ENCODE results near the gene OR13C4.
"Not testable (repeated sequence)": the region's sequence is repeated elsewhere in the genome, so short reads cannot be mapped to it uniquely, and the experiment has no call there.

The OR13C4 gene

DNA sequence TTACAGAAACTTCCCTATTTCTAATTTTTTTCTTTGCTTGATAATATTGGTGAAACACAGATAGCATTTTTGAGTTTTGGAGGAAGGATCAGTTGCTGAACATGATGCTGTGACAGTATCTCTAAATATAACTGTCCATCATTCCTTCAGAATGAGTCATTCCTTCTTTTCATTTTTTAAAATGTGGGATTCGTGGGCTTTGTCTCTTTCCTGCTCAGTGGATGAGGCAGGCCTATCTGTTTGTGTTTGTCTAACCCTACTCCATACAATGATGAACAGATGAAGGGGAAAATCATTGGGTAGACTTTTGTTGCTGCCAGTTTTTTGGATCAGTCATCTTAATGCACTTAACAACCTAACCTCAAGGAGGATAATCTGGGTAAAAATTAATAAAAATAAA is 26.3 kb upstream of the OR13C4 start:
- TF ChIP-seq, protein P1, sequence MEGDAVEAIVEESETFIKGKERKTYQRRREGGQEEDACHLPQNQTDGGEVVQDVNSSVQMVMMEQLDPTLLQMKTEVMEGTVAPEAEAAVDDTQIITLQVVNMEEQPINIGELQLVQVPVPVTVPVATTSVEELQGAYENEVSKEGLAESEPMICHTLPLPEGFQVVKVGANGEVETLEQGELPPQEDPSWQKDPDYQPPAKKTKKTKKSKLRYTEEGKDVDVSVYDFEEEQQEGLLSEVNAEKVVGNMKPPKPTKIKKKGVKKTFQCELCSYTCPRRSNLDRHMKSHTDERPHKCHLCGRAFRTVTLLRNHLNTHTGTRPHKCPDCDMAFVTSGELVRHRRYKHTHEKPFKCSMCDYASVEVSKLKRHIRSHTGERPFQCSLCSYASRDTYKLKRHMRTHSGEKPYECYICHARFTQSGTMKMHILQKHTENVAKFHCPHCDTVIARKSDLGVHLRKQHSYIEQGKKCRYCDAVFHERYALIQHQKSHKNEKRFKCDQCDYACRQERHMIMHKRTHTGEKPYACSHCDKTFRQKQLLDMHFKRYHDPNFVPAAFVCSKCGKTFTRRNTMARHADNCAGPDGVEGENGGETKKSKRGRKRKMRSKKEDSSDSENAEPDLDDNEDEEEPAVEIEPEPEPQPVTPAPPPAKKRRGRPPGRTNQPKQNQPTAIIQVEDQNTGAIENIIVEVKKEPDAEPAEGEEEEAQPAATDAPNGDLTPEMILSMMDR (IDR thresholded peaks at IDR 0.05; ENCODE audit: extremely low read depth, missing control alignments) = no peak
- no peak for DNase-seq (ENCODE audit: low spot score)

DNA sequence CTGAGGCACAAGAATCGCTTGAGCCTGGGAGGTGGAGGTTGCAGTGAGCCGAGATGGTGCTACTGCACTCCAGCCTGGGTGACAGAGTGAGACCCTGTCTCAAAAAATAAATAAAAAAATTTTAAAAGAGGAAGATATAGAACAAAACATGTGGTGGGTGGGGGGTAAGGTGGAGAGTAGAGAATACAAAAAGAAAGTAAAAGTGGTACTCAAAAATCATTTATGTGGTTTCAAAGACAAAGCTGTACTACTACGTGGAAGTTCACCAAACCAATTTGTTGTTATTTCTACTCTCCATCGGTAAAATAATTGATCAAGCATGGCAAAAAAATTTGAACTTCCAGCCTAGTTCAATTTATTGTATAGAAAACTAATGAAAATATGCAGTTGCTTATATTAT is 17.6 kb upstream of the OR13C4 start:
- no peak for DNase-seq (ENCODE audit: low spot score)
- TF ChIP-seq, protein P1 (IDR thresholded peaks at IDR 0.05; ENCODE audit: extremely low read depth, missing control alignments) = no peak

- no peak for DNase-seq (ENCODE audit: low spot score)
- TF ChIP-seq, protein P1 (IDR thresholded peaks at IDR 0.05; ENCODE audit: extremely low read depth, missing control alignments) = no peak
These were observed 12.3 kb upstream of the OR13C4 start for GRCh38 chr9:104539275-104539674.

DNA sequence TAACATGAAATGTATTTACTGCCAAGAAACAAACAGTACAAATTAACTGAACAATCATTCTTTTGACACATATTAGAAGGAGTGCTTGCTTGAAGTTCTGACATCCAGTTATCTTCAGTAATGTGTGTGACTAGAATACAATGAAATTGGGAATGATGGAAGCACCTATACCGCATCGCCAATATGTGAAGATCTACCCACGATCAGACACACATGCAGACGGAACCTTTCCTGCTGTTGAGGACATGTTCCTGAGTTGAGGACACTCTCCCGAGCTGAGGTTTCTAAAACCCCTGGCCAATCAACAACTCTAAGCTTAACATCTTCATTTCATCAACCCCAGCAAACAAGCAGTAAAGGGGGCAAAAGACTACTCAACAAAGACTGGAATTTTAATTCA is 9.7 kb upstream of the OR13C4 start, which contains the start of gene OR13C3:
Gene OR13C3, minus strand, starts transcription at position 101 of the 400 bp plus-strand sequence. CDS start 133 bp downstream, outside the sequence.
- TF ChIP-seq, protein P1 (IDR thresholded peaks at IDR 0.05; ENCODE audit: extremely low read depth, missing control alignments) = no peak

DNA sequence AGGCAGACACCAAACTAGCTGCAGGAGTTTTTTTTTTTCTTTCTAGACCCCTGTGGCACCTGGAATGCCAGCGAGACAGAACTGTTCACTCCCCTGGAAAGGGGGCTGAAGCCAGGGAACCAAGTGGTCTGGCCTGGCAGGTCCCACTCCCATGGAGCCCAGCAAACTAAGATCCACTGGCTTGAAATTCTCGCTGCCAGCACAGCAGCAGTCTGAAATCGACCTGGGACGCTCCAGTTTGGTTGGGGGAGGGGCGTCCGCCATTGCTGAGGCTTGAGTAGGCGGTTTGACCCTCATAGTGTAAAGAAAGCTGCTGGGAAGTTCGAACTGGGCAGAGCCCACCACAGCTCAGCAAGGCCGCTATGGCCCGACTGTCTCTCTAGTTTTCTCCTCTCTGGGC is 6.8 kb downstream of the OR13C4 start:
- DNase-seq (ENCODE audit: low spot score) = not testable (repeated sequence)

More for the DNA sequence above, 9.7 kb upstream of the OR13C4 start, which contains the start of gene OR13C3:
- no peak for DNase-seq (ENCODE audit: low spot score)

- TF ChIP-seq, protein P1 (IDR thresholded peaks at IDR 0.05; ENCODE audit: extremely low read depth, missing control alignments) = no peak
- no peak for DNase-seq (ENCODE audit: low spot score)
These were observed 12.1 kb downstream of the OR13C4 start for GRCh38 chr9:104514901-104515300.

DNA sequence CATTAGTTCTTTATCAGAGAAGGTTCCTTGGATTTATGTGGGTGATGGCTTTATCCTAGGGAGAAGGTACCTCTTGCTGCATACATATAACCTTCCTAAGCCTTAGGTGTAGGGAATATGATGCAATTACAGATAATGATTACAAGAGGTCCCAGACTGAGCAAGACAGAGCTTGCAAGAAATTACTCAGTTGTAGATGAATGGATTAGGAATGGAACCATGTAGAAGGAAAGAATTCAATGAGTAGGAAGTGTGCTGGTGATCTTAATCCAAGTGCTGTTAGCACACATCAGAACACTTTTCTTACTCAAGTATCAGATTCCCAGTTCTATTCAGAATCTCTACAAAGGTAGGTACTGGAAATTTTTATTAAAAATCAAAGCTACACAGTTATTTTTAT is 20.4 kb downstream of the OR13C4 start:
- TF ChIP-seq, protein P1 (IDR thresholded peaks at IDR 0.05; ENCODE audit: extremely low read depth, missing control alignments) = no peak
- DNase-seq (ENCODE audit: low spot score) = no peak

DNA sequence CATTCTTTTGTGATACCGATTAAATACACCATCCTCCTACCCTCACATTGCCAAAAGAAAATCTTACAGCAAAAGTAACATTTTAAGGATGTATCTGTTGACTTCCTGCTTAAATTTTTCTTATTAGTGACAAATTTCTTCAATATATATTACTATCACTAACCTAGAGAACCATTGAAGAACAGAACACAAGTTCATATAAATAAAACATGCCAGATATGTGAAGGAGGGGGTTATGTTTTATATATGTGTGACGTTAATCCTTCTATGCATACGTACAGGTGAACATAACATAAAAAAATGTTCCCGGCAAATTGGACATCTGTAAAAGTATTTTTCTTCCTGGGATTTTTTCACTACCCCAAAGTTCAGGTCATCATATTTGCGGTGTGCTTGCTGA is 23.0 kb downstream of the OR13C4 start, which contains the start of gene OR13F1:
Gene OR13F1, plus strand, starts transcription at position 301 of the 400 bp plus-strand sequence. Its CDS starts 0 bp downstream, at position 301.
- TF ChIP-seq, protein P1 (IDR thresholded peaks at IDR 0.05; ENCODE audit: extremely low read depth, missing control alignments) = no peak

More for the DNA sequence above, 23.0 kb downstream of the OR13C4 start, which contains the start of gene OR13F1:
- no peak for DNase-seq (ENCODE audit: low spot score)

All from GM20000 (cell line).